Esophagus muscularis mucosa (tissue), 4 donors: ENCODE results near the gene DNMBP. TPM values are rescaled to one million over a fixed set of nuclear protein-coding genes. Genes with fewer than 3 reads are reported as not detected.
"Not testable (repeated sequence)": the region's sequence is repeated elsewhere in the genome, so short reads cannot be mapped to it uniquely, and the experiment has no call there.

Source experiments
- DNase-seq: peaks from one replicate; pipeline ENCODE4 v3.0.0-alpha.2; 2017; ENCODE audit errors: extremely low spot score
- H3K27ac ChIP-seq, 4 donors: fragments of 200-600 bp; sonication (generic); replicated peaks in 1 of 4; 1 replicate in 3 of 4; 2 replicates in 1 of 4; pipeline ENCODE4 v1.5.1; 2016 to 2019; ENCODE audit warnings: mild to moderate bottlenecking in 1 of 4
- H3K27me3 ChIP-seq, 4 donors: fragments of 200-600 bp; sonication (generic); one replicate each; pipeline versions ENCODE4 v1.5.1 to v1.6.0; 2016 to 2019
- H3K36me3 ChIP-seq, 4 donors: fragments of 200-600 bp; sonication (generic); one replicate each; pipeline ENCODE4 v1.5.1; 2016 to 2019
- H3K4me1 ChIP-seq, 4 donors: fragments of 200-600 bp; sonication (generic); one replicate each; pipeline ENCODE4 v1.5.1; 2016 to 2019
- H3K4me3 ChIP-seq, 4 donors: fragments of 200-600 bp; sonication (generic); 1 replicate in 2 of 4; 2 replicates in 2 of 4; pipeline ENCODE4 v1.5.1; 2016 to 2019; ENCODE audit warnings: mild to moderate bottlenecking in 4 of 4, moderate library complexity in 1 of 4
- H3K9me3 ChIP-seq, 4 donors: fragments of 200-600 bp; sonication (generic); 1 replicate in 3 of 4; 2 replicates in 1 of 4; pipeline ENCODE4 v1.5.1; 2016 to 2019
- EP300 ChIP-seq: sonication (generic); formaldehyde crosslinking; IDR thresholded peaks from one replicate; pipeline ENCODE4 v1.6.1; 2017; ENCODE audit warnings: antibody characterized with exemption
- POLR2A ChIP-seq: fragments of 450-650 bp; IDR thresholded peaks from one replicate; pipeline ENCODE4 v1.6.1; 2017; ENCODE audit warnings: antibody characterized with exemption, moderate library complexity, mild to moderate bottlenecking, low read depth
- POLR2AphosphoS5 ChIP-seq, 2 donors: sonication (generic); formaldehyde crosslinking; IDR thresholded peaks; one replicate each; pipeline ENCODE4 v1.6.1; 2017; ENCODE audit warnings: antibody characterized with exemption in 2 of 2
- WGBS: methylation state at CpG from one replicate; pipeline ENCODE4 v1.1.5; 2018; 5-methylcytosine and 5-hydroxymethylcytosine counted together
- intact Hi-C: fragments of 100-400 bp; cut with DNase I; formaldehyde crosslinking; loops from one replicate; pipeline ENCODE4 v1.15.1; 2023
- total RNA-seq, 4 donors: library from RNA; depleted of rRNA; stranded (reverse); fragments of >200 nt; gene quantifications; one replicate each; pipeline versions ENCODE4 v1.1.0 to v1.2.1, GENCODE V29; 2016
- TF ChIP-seq, protein P1 (sequence below), 3 experiments: fragments of 200-600 bp in 2 of 3; fragments of 450-650 bp in 1 of 3; sonication (generic) in 2 of 3; IDR thresholded peaks; one replicate each; pipeline ENCODE4 v1.5.1; 2017 to 2019; ENCODE audit warnings: antibody characterized with exemption in 3 of 3, mild to moderate bottlenecking in 2 of 3, moderate library complexity in 1 of 3

Gene DNMBP
- total RNA-seq, 4 donors from 2014 or later: 14.5 to 21.6 (median 17.4) TPM

DNA sequence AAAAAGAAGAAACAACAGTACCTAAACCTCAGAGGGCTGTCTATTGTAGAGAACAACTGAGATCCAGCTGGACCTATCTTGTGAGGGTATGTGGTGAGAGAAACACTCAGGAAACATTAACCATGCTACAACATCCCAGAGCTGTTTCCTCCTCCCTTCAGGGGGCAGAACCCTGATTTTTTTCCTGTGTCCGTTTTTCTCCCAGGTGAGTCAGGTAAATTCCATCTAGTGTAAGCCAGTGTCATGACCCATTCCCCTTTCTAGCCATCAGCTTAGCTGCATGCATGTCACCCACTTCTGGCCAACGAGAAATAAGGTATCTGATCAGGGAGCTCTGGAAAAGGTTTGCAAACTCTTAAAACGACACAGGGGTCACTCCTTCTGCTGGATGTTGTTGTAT, 103.8 kb downstream of the DNMBP start:
- Histone ChIP-seq H3K4me3 (no peak overlapping the region), H3K27ac (peak overlapping the region in 2 of 4 donors; percentile 35 to 65), H3K9me3 (no peaks in the 10 kb centered on the region), H3K27me3 (no peaks in the 10 kb centered on the region), H3K4me1 (peaks cover 0 to 24% (median 16%) of the 10 kb centered on the region in 4 donors), H3K36me3 (peaks cover 0 to 63% (median 52%) of the 10 kb centered on the region in 4 donors)
- 89% methylated on average over 3 of the region's 3 CpGs for WGBS
- no peak for TF ChIP-seq POLR2AphosphoS5 (IDR thresholded peaks at IDR 0.05)
- TF ChIP-seq, protein P1, sequence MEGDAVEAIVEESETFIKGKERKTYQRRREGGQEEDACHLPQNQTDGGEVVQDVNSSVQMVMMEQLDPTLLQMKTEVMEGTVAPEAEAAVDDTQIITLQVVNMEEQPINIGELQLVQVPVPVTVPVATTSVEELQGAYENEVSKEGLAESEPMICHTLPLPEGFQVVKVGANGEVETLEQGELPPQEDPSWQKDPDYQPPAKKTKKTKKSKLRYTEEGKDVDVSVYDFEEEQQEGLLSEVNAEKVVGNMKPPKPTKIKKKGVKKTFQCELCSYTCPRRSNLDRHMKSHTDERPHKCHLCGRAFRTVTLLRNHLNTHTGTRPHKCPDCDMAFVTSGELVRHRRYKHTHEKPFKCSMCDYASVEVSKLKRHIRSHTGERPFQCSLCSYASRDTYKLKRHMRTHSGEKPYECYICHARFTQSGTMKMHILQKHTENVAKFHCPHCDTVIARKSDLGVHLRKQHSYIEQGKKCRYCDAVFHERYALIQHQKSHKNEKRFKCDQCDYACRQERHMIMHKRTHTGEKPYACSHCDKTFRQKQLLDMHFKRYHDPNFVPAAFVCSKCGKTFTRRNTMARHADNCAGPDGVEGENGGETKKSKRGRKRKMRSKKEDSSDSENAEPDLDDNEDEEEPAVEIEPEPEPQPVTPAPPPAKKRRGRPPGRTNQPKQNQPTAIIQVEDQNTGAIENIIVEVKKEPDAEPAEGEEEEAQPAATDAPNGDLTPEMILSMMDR (IDR thresholded peaks at IDR 0.05): no peak
- TF ChIP-seq EP300: no peak
- no peak for TF ChIP-seq POLR2A
- intact Hi-C loops: loop anchor here (5.0 kb wide), 1 partner anchor 106 kb away; no protein-coding TSS in a partner anchor
- DNase-seq: no peak

DNA sequence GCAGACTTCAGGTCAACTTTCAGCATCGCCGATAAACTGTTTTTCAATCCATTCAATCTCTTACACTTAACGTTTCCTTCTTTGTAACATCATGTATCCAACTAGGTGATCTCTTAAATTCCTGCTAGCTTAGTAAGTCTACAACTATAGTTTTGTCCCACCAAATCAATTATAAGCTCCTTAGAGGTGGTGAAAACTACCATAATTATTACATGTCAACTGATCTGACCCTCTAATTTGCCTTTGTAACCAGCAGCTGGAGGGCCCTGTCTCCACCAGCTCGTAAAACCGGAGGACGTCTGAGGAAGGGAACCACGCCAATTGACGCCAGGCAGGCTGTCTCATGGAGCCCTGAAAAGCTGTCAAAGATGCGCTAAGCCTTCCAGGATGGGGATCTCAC, 113.9 kb downstream of the DNMBP start:
- Histone ChIP-seq H3K27me3 (no peaks in the 10 kb centered on the region), H3K27ac (no peak overlapping the region), H3K9me3 (no peaks in the 10 kb centered on the region), H3K4me3 (no peak overlapping the region), H3K36me3 (peaks cover 23 to 83% (median 77%) of the 10 kb centered on the region in 4 donors), H3K4me1 (peaks cover 0 to 3% (median 0%) of the 10 kb centered on the region in 4 donors)
- intact Hi-C loops: no loop called here
- TF ChIP-seq POLR2A: no peak
- TF ChIP-seq, protein P1 (IDR thresholded peaks at IDR 0.05): no peak
- no peak for TF ChIP-seq EP300
- no peak for TF ChIP-seq POLR2AphosphoS5 (IDR thresholded peaks at IDR 0.05)
- 90% methylated on average over 9 of the region's 9 CpGs for WGBS
- no peak for DNase-seq

DNA sequence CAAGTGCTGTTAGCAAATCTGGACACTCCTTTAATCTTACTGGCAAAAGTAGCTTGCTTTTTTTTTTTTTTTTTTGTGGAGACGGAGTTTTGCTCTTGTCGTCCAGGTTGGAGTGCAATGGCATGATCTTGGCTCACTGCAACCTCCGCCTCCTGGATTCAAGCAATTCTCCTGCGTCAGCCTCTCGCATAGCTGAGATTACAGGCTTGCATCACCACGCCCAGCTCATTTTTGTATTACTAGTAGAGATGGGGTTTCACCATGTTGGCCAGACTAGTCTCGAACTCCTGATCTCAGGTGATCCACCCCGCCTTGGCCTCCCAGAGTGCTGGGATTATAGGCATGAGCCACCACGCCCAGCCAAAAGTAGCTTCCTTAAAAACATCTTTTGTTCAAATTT, 114.7 kb downstream of the DNMBP start:
- H3K36me3 ChIP-seq: peaks cover 23 to 85% (median 73%) of the 10 kb centered on the region in 4 donors
- H3K4me1 ChIP-seq, H3K4me3 ChIP-seq, DNase-seq, H3K27ac ChIP-seq, H3K9me3 ChIP-seq, intact Hi-C loops, H3K27me3 ChIP-seq: not testable (repeated sequence)
- 92% methylated on average over 9 of the region's 9 CpGs for WGBS

DNA sequence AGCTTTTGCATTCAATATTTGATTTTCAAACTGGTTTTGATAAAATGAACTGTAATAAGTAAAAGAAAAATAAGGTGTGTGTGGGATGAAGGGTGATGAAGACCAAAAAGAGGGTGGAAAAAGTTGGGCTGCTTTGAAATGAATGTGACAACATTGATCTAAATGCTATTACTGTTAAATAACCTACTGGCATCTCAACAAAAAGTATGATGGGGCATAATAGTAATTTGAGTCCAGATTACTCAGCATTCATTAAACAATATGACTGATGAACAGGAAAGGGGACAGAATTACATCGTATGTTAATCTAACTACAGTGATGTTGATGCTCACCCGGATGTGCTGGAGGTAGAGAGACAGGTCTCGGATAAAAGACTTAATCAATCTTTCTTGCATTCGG, 115.1 kb downstream of the DNMBP start:
- 82% methylated on average over 4 of the region's 4 CpGs for WGBS
- Histone ChIP-seq H3K9me3 (no peaks in the 10 kb centered on the region), H3K27ac (no peak overlapping the region), H3K36me3 (peaks cover 23 to 81% (median 70%) of the 10 kb centered on the region in 4 donors), H3K27me3 (no peaks in the 10 kb centered on the region), H3K4me1 (peaks cover 0 to 3% (median 0%) of the 10 kb centered on the region in 4 donors), H3K4me3 (no peak overlapping the region)
- intact Hi-C loops: no loop called here
- no peak for DNase-seq
- TF ChIP-seq POLR2A (no peak), POLR2AphosphoS5 (IDR thresholded peaks at IDR 0.05) (no peak), EP300 (no peak)
- TF ChIP-seq, protein P1 (IDR thresholded peaks at IDR 0.05): no peak

DNA sequence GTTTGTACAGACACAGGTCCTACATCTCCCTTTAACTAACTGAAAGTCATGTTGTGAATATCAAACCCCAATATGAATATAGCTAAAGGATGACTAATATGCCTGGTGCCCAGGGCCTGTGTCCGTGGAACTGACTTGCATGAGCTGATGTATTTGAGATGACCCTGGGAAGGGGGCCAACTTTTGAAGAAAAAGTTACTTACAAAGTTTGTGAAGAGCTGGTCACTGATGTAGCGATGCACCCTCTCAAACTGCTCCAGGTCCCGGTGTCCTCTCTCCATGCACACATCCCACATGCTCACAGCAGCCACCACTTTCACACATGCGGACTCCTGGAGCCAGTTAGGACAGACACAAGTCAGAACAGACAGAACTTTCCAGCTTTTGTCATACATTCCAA, 121.1 kb downstream of the DNMBP start:
- no peak for DNase-seq
- no peaks in the 10 kb centered on the region for H3K27me3 ChIP-seq
- WGBS: 64% methylated on average over 4 of the region's 4 CpGs
- H3K4me3 ChIP-seq: no peak overlapping the region
- no peaks in the 10 kb centered on the region for H3K9me3 ChIP-seq
- H3K27ac ChIP-seq: peak overlapping the region in 1 of 4 donors; percentile 19
- H3K4me1 ChIP-seq: peaks cover 0 to 8% (median 3%) of the 10 kb centered on the region in 4 donors
- TF ChIP-seq POLR2AphosphoS5 (IDR thresholded peaks at IDR 0.05) (no peak), POLR2A (no peak), EP300 (no peak)
- TF ChIP-seq, protein P1 (IDR thresholded peaks at IDR 0.05): no peak
- H3K36me3 ChIP-seq: peaks cover 30 to 74% (median 61%) of the 10 kb centered on the region in 4 donors
- intact Hi-C loops: no loop called here
